ENCODE data around the gene KDELR3.
A peak's percentile ranks its signal among the peaks of the same experiment; 100 is the strongest.

GRCh38 chr22:38462960-38463784, 4.7 kb upstream of the KDELR3 start:
- TF ChIP-seq CTCF (conservative IDR thresholded peaks at IDR 0.05; ENCODE audit: low read depth in 2 of 2), result peak in 1 of 2 experiments; percentile 12; a peak in 1 of 4 replicates
- no peak for TF ChIP-seq EZH2 (IDR thresholded peaks at IDR 0.05; ENCODE audit: low read depth, unreplicated experiment)
- TF ChIP-seq JUNB (IDR thresholded peaks at IDR 0.05; ENCODE audit: unreplicated experiment), result no peak
- TF ChIP-seq ETS1 (IDR thresholded peaks at IDR 0.05), result no peak
- TF ChIP-seq EZH2phosphoT487 (IDR thresholded peaks at IDR 0.05; ENCODE audit: unreplicated experiment), result no peak
- TF ChIP-seq CREB1 (CRISPR knock-in tag; IDR thresholded peaks at IDR 0.05; ENCODE audit: low read depth), result peak; percentile 27; the same call in 1 of the 2 replicates
